Measurements from ENCODE around the gene ATP2B1.

ATP2B1 gene

DNA sequence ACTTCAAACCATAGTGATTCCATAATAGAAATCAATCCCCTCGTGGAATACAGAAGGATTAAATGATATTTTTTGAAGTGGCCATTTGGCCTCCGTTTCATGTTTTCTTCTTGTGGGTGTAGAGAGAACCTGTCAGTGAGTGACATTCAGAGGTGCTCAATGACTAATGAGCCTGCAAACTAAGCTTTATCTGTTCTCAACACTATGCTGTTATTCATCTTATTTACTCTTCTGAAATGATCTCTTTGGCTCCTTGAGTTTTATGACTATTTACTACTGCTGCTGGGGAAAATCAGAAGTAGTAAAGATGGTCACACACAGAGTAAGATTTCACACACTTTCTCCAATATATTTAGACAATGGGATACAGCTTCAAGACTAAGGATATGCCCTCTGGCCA, 30.4 kb downstream of the ATP2B1 start:
- ChIA-PET POLR2A (no interaction called here), CTCF (interaction anchor here (1.3 kb wide), 1 partner anchor 9 kb away, joined by 3 read pairs; no protein-coding TSS in a partner anchor)
- no peaks in the 10 kb centered on the region for H3K9me3 ChIP-seq (ENCODE audit: control insufficient read depth, insufficient read depth, low read depth, low read length)
- no peak overlapping the region for H3K4me3 ChIP-seq (ENCODE audit: low read depth, low read length)
- H3K36me3 ChIP-seq (ENCODE audit: control insufficient read depth in 2 of 2, insufficient read depth in 1 of 2, low read length in 2 of 2), result no peaks in the 10 kb centered on the region
- no peak overlapping the region for H3K27ac ChIP-seq (ENCODE audit: extremely low read depth, low read depth, low read length)
- H3K4me1 ChIP-seq (ENCODE audit: control insufficient read depth, insufficient read depth, low read length), result peaks cover 3% of the 10 kb centered on the region; the same call in 1 of the 2 replicates
- TF ChIP-seq, protein P1, sequence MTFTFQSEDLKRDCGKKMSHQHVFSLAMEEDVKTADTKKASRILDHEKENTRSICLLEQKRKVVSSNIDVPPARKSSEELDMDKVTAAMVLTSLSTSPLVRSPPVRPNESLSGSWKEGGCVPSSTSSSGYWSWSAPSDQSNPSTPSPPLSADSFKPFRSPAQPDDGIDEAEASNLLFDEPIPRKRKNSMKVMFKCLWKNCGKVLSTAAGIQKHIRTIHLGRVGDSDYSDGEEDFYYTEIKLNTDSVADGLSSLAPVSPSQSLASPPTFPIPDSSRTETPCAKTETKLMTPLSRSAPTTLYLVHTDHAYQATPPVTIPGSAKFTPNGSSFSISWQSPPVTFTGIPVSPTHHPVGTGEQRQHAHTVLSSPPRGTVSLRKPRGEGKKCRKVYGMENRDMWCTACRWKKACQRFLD (tag by site-specific recombination; IDR thresholded peaks at IDR 0.05), result no peak
- TF ChIP-seq, protein P2, sequence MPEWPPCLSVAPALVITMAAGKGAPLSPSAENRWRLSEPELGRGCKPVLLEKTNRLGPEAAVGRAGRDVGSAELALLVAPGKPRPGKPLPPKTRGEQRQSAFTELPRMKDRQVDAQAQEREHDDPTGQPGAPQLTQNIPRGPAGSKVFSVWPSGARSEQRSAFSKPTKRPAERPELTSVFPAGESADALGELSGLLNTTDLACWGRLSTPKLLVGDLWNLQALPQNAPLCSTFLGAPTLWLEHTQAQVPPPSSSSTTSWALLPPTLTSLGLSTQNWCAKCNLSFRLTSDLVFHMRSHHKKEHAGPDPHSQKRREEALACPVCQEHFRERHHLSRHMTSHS (tag by site-specific recombination; IDR thresholded peaks at IDR 0.05), result no peak
- TF ChIP-seq ZNF292 (tag by site-specific recombination; IDR thresholded peaks at IDR 0.05; ENCODE audit: borderline replicate concordance, low read depth) (no peak), ZNF223 (tag by site-specific recombination; IDR thresholded peaks at IDR 0.05) (no peak), ZNF660 (tag by site-specific recombination; IDR thresholded peaks at IDR 0.05) (0 out of 2 replicates have a peak, but pooled peaks have one; percentile 58), TRIM28 (IDR thresholded peaks at IDR 0.05; ENCODE audit: borderline replicate concordance, low read length) (no peak), ZNF830 (tag by site-specific recombination; IDR thresholded peaks at IDR 0.05; ENCODE audit: low read depth) (no peak), ZNF548 (tag by site-specific recombination; IDR thresholded peaks at IDR 0.05) (no peak), ZNF112 (tag by site-specific recombination; IDR thresholded peaks at IDR 0.05) (no peak), ZNF621 (tag by site-specific recombination; IDR thresholded peaks at IDR 0.05) (no peak), ZNF843 (tag by site-specific recombination; IDR thresholded peaks at IDR 0.05) (0 out of 2 replicates have a peak, but pooled peaks have one; percentile 46), PRDM1 (tag by site-specific recombination; IDR thresholded peaks at IDR 0.05) (no peak), KLF9 (tag by site-specific recombination; IDR thresholded peaks at IDR 0.05; ENCODE audit: low read depth) (no peak), KLF10 (tag by site-specific recombination; IDR thresholded peaks at IDR 0.05) (no peak), ZNF157 (tag by site-specific recombination; IDR thresholded peaks at IDR 0.05) (no peak), ZNF140 (tag by site-specific recombination; IDR thresholded peaks at IDR 0.05) (no peak), SP7 (tag by site-specific recombination; IDR thresholded peaks at IDR 0.05) (peak; percentile 26; the same call in 1 of the 2 replicates), ZNF132 (tag by site-specific recombination; IDR thresholded peaks at IDR 0.05; ENCODE audit: borderline replicate concordance) (no peak), ZXDB (tag by site-specific recombination; IDR thresholded peaks at IDR 0.05) (no peak)
- TF ChIP-seq, protein P3, sequence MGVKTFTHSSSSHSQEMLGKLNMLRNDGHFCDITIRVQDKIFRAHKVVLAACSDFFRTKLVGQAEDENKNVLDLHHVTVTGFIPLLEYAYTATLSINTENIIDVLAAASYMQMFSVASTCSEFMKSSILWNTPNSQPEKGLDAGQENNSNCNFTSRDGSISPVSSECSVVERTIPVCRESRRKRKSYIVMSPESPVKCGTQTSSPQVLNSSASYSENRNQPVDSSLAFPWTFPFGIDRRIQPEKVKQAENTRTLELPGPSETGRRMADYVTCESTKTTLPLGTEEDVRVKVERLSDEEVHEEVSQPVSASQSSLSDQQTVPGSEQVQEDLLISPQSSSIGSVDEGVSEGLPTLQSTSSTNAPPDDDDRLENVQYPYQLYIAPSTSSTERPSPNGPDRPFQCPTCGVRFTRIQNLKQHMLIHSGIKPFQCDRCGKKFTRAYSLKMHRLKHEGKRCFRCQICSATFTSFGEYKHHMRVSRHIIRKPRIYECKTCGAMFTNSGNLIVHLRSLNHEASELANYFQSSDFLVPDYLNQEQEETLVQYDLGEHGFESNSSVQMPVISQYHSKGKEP (tag by site-specific recombination; IDR thresholded peaks at IDR 0.05), result no peak
- TF ChIP-seq, protein P4, sequence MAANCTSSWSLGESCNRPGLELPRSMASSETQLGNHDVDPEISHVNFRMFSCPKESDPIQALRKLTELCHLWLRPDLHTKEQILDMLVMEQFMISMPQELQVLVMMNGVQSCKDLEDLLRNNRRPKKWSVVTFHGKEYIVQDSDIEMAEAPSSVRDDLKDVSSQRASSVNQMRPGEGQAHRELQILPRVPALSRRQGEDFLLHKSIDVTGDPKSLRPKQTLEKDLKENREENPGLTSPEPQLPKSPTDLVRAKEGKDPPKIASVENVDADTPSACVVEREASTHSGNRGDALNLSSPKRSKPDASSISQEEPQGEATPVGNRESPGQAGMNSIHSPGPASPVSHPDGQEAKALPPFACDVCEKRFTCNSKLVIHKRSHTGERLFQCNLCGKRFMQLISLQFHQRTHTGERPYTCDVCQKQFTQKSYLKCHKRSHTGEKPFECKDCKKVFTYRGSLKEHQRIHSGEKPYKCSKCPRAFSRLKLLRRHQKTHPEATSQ (tag by site-specific recombination; IDR thresholded peaks at IDR 0.05), result no peak
- TF ChIP-seq, protein P5, sequence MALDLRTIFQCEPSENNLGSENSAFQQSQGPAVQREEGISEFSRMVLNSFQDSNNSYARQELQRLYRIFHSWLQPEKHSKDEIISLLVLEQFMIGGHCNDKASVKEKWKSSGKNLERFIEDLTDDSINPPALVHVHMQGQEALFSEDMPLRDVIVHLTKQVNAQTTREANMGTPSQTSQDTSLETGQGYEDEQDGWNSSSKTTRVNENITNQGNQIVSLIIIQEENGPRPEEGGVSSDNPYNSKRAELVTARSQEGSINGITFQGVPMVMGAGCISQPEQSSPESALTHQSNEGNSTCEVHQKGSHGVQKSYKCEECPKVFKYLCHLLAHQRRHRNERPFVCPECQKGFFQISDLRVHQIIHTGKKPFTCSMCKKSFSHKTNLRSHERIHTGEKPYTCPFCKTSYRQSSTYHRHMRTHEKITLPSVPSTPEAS (tag by site-specific recombination; IDR thresholded peaks at IDR 0.05), result no peak
- TF ChIP-seq, protein P6, sequence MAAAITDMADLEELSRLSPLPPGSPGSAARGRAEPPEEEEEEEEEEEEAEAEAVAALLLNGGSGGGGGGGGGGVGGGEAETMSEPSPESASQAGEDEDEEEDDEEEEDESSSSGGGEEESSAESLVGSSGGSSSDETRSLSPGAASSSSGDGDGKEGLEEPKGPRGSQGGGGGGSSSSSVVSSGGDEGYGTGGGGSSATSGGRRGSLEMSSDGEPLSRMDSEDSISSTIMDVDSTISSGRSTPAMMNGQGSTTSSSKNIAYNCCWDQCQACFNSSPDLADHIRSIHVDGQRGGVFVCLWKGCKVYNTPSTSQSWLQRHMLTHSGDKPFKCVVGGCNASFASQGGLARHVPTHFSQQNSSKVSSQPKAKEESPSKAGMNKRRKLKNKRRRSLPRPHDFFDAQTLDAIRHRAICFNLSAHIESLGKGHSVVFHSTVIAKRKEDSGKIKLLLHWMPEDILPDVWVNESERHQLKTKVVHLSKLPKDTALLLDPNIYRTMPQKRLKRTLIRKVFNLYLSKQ (tag by site-specific recombination; IDR thresholded peaks at IDR 0.05; ENCODE audit: borderline replicate concordance), result no peak
- TF ChIP-seq, protein P7, sequence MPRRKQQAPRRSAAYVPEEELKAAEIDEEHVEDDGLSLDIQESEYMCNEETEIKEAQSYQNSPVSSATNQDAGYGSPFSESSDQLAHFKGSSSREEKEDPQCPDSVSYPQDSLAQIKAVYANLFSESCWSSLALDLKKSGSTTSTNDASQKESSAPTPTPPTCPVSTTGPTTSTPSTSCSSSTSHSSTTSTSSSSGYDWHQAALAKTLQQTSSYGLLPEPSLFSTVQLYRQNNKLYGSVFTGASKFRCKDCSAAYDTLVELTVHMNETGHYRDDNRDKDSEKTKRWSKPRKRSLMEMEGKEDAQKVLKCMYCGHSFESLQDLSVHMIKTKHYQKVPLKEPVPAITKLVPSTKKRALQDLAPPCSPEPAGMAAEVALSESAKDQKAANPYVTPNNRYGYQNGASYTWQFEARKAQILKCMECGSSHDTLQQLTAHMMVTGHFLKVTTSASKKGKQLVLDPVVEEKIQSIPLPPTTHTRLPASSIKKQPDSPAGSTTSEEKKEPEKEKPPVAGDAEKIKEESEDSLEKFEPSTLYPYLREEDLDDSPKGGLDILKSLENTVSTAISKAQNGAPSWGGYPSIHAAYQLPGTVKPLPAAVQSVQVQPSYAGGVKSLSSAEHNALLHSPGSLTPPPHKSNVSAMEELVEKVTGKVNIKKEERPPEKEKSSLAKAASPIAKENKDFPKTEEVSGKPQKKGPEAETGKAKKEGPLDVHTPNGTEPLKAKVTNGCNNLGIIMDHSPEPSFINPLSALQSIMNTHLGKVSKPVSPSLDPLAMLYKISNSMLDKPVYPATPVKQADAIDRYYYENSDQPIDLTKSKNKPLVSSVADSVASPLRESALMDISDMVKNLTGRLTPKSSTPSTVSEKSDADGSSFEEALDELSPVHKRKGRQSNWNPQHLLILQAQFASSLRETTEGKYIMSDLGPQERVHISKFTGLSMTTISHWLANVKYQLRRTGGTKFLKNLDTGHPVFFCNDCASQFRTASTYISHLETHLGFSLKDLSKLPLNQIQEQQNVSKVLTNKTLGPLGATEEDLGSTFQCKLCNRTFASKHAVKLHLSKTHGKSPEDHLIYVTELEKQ (tag by site-specific recombination; IDR thresholded peaks at IDR 0.05; ENCODE audit: borderline replicate concordance), result peak; percentile 20; the same call in 1 of the 2 replicates
- TF ChIP-seq, protein P8, sequence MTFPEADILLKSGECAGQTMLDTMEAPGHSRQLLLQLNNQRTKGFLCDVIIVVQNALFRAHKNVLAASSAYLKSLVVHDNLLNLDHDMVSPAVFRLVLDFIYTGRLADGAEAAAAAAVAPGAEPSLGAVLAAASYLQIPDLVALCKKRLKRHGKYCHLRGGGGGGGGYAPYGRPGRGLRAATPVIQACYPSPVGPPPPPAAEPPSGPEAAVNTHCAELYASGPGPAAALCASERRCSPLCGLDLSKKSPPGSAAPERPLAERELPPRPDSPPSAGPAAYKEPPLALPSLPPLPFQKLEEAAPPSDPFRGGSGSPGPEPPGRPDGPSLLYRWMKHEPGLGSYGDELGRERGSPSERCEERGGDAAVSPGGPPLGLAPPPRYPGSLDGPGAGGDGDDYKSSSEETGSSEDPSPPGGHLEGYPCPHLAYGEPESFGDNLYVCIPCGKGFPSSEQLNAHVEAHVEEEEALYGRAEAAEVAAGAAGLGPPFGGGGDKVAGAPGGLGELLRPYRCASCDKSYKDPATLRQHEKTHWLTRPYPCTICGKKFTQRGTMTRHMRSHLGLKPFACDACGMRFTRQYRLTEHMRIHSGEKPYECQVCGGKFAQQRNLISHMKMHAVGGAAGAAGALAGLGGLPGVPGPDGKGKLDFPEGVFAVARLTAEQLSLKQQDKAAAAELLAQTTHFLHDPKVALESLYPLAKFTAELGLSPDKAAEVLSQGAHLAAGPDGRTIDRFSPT (tag by site-specific recombination; IDR thresholded peaks at IDR 0.05), result peak; percentile 24; the same call in 1 of the 2 replicates

All from HEK293 (cell line).